ENCODE data around the gene UBA52. TPM values are rescaled to one million over a fixed set of nuclear protein-coding genes. Genes with fewer than 3 reads are reported as not detected.

UBA52 gene
- total RNA-seq, 1 donor from 2014 or later, result 1,081 TPM

- Mint-ChIP-seq H3K27ac (ENCODE audit: unreplicated experiment) (no peak overlapping the region), H3K36me3 (ENCODE audit: low read depth) (no peaks in the 10 kb centered on the region), H3K4me1 (peaks cover 23% of the 10 kb centered on the region), H3K4me3 (peak overlapping the region; percentile 72), H3K27me3 (ENCODE audit: low read depth) (peaks cover 88% of the 10 kb centered on the region), H3K9me3 (no peaks in the 10 kb centered on the region)
- no peak for DNase-seq (ENCODE audit: low read depth, low spot score)
- TF ChIP-seq CTCF (conservative IDR thresholded peaks at IDR 0.05), result no peak
Observed at GRCh38 chr19:18611327-18612050, 39.8 kb downstream of the UBA52 start.

GRCh38 chr19:18612051-18612771, 40.6 kb downstream of the UBA52 start:
- no peak overlapping the region for H3K27ac Mint-ChIP-seq (ENCODE audit: unreplicated experiment)
- H3K4me3 Mint-ChIP-seq, result peak overlapping the region; percentile 85
- no peak for DNase-seq (ENCODE audit: low read depth, low spot score)
- no peaks in the 10 kb centered on the region for H3K36me3 Mint-ChIP-seq (ENCODE audit: low read depth)
- peaks cover 23% of the 10 kb centered on the region for H3K4me1 Mint-ChIP-seq
- no peak for TF ChIP-seq CTCF (conservative IDR thresholded peaks at IDR 0.05)
- peaks cover 84% of the 10 kb centered on the region for H3K27me3 Mint-ChIP-seq (ENCODE audit: low read depth)
- no peaks in the 10 kb centered on the region for H3K9me3 Mint-ChIP-seq

- H3K4me1 Mint-ChIP-seq, result peaks cover 23% of the 10 kb centered on the region
- H3K4me3 Mint-ChIP-seq, result peak within 1 kb of the TSS; percentile 85
- H3K27ac Mint-ChIP-seq (ENCODE audit: unreplicated experiment), result no peak within 1 kb of the TSS
- TF ChIP-seq CTCF (conservative IDR thresholded peaks at IDR 0.05), result no peak
- peaks cover 5% of the 10 kb centered on the region for H3K9me3 Mint-ChIP-seq
- peaks cover 82% of the 10 kb centered on the region for H3K27me3 Mint-ChIP-seq (ENCODE audit: low read depth)
- no peak for DNase-seq (ENCODE audit: low read depth, low spot score)
- no peaks in the 10 kb centered on the region for H3K36me3 Mint-ChIP-seq (ENCODE audit: low read depth)
Observed at GRCh38 chr19:18612772-18613588, 41.3 kb downstream of the UBA52 start, which contains the start of gene TMEM59L. TSS of gene TMEM59L (plus strand) at chr19:18612870. CDS start at chr19:18612959, 89 bp downstream.

DNA sequence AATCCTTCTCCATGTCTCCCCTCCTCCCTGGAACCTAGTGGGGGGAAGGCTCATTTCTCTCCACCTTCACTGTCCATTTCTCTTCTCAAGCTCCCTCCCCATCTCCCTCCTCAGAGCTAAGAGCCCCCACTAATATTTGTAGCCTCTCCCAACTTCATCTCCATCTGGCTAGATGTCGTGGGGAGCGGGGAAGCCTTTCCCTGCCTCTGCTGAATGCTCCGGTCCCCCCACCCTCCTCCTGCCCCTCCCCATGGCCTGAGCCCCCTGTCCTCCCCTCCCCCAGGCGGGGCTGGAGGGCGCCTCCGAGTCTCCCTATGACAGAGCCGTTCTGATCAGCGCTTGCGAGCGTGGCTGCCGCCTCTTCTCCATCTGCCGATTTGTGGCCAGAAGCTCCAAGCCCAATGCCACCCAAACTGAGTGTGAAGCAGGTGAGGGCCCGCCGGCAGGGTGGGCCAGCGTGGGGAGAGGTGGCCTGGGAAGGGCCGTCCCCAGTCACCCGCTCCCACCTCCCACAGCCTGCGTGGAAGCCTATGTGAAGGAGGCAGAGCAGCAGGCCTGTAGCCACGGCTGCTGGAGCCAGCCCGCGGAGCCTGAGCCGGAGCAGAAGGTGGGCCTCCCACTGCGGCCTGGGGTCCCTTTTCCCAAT, 42.1 kb downstream of the UBA52 start:
- H3K27ac Mint-ChIP-seq (ENCODE audit: unreplicated experiment), result no peak overlapping the region

More for the DNA sequence above, 42.1 kb downstream of the UBA52 start:
- Mint-ChIP-seq H3K9me3 (peaks cover 5% of the 10 kb centered on the region), H3K4me3 (peak overlapping the region; percentile 70), H3K27me3 (ENCODE audit: low read depth) (peaks cover 77% of the 10 kb centered on the region), H3K36me3 (ENCODE audit: low read depth) (no peaks in the 10 kb centered on the region), H3K4me1 (peaks cover 21% of the 10 kb centered on the region)
- no peak for DNase-seq (ENCODE audit: low read depth, low spot score)
- TF ChIP-seq CTCF (conservative IDR thresholded peaks at IDR 0.05), result no peak
